ENCODE results near the gene ARRB1.

DNA sequence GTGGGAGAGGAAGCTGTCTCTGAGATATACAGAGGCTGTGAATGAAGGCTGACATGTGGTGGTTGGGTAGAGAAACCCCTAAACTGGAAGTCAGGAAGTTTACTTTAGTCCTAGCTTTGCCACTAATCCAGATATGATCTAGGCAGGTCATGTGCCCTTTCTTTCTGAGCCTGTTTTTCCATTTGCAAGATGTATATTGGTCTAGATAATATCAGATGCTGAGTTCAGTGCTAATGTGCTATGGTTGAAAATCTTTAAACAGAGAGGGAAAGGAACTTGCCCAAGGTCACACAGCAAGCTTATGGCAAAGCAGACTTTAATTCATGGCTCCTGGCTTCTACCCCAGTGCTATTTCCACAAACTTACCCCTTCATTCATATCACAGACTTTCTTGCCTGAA lies 136.6 kb downstream of the ARRB1 start:
- no peak for TF ChIP-seq SMAD3 (CRISPR knock-in tag; IDR thresholded peaks at IDR 0.05)
- TF ChIP-seq JUN (CRISPR knock-in tag; IDR thresholded peaks at IDR 0.05): no peak
- TF ChIP-seq, protein P1, sequence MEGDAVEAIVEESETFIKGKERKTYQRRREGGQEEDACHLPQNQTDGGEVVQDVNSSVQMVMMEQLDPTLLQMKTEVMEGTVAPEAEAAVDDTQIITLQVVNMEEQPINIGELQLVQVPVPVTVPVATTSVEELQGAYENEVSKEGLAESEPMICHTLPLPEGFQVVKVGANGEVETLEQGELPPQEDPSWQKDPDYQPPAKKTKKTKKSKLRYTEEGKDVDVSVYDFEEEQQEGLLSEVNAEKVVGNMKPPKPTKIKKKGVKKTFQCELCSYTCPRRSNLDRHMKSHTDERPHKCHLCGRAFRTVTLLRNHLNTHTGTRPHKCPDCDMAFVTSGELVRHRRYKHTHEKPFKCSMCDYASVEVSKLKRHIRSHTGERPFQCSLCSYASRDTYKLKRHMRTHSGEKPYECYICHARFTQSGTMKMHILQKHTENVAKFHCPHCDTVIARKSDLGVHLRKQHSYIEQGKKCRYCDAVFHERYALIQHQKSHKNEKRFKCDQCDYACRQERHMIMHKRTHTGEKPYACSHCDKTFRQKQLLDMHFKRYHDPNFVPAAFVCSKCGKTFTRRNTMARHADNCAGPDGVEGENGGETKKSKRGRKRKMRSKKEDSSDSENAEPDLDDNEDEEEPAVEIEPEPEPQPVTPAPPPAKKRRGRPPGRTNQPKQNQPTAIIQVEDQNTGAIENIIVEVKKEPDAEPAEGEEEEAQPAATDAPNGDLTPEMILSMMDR (CRISPR knock-in tag; IDR thresholded peaks at IDR 0.05): no peak
- TF ChIP-seq NAIF1 (CRISPR knock-in tag; IDR thresholded peaks at IDR 0.05; ENCODE audit: borderline replicate concordance): no peak
- TF ChIP-seq FOXO1 (CRISPR knock-in tag; IDR thresholded peaks at IDR 0.05): no peak
- no peak for TF ChIP-seq PAWR (CRISPR knock-in tag; IDR thresholded peaks at IDR 0.05; ENCODE audit: borderline replicate concordance)
- no peak for TF ChIP-seq REPIN1 (CRISPR knock-in tag; IDR thresholded peaks at IDR 0.05; ENCODE audit: borderline replicate concordance, low read depth)
- no peak for TF ChIP-seq TIGD3 (CRISPR knock-in tag; IDR thresholded peaks at IDR 0.05; ENCODE audit: borderline replicate concordance)
- no peak for TF ChIP-seq ZNF326 (CRISPR knock-in tag; IDR thresholded peaks at IDR 0.05; ENCODE audit: borderline replicate concordance)
- no peak for TF ChIP-seq USF2 (IDR thresholded peaks at IDR 0.05; ENCODE audit: low read depth, low read length)
- TF ChIP-seq USF2 (CRISPR knock-in tag; IDR thresholded peaks at IDR 0.05; ENCODE audit: borderline replicate concordance): no peak
- no peak for TF ChIP-seq ELF4 (CRISPR knock-in tag; IDR thresholded peaks at IDR 0.05; ENCODE audit: borderline replicate concordance)
- TF ChIP-seq CAMTA2 (CRISPR knock-in tag; IDR thresholded peaks at IDR 0.05; ENCODE audit: borderline replicate concordance): no peak
- no peak for TF ChIP-seq EZH2 (conservative IDR thresholded peaks at IDR 0.05; ENCODE audit: low read depth, low read length)
- TF ChIP-seq KLF16 (CRISPR knock-in tag; IDR thresholded peaks at IDR 0.05): no peak
